Renal cortex interstitium (tissue), 11 donors: ENCODE measurements around the gene DNAJC30. TPM values are rescaled to one million over a fixed set of nuclear protein-coding genes. Genes with fewer than 3 reads are reported as not detected.
"Not testable (repeated sequence)": the region's sequence is repeated elsewhere in the genome, so short reads cannot be mapped to it uniquely, and the experiment has no call there.

ENCODE experiments used
- DNase-seq, 11 donors: peaks; one replicate each; pipeline ENCODE4 v3.0.0-alpha.2; 2013; ENCODE audit warnings: low read depth in 9 of 11, low spot score in 4 of 11; ENCODE audit errors: extremely low read depth in 1 of 11
- polyA plus RNA-seq, 3 donors: library from polyadenylated mRNA; unstranded; fragments of 120-200 nt; gene quantifications; one replicate each; pipeline ENCODE4 v1.2.1, GENCODE V29; 2013; ENCODE audit not compliant: insufficient read length in 3 of 3

The DNAJC30 gene
- polyA plus RNA-seq, 3 donors = 8.9 to 11.2 (median 10.9) TPM

DNA sequence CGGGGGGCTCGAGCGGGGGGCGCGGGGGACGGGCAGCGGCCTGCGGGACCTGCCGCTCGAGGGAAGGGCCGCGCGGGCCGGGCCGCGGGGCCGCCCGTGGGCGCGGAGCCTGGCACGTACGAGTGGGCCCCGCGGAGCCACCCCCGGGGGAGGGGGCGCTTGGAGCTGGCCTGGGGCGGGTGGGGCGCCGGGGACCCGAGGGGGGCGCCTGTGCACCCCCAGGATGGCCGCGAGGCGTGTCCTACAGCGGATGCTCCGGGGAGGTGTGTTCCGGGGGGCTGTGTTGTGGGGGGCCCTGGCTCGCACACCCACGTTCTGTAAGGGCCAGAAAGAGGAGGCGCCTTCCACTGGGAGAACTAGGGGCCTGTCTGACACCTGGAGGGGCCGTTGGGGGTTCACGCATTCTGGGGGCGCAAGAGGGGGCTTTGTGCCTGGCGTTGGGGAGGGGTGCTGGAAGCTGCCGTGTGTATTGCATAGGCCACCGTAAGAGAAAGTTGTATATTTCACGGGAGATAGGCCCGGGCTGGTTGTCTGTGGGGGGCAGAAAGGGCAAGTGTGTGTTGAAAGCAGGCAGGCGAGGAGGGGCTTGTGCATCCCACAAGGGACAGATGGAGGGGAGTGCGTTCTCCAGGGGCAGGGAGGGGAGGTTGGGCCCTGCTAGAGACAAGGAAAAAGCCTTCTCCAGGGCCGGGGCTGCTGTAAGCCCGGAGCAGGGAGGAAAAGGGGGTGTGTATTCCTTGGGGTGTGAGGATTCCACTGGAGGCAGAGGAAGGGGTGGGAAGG, 15.0 kb downstream of the DNAJC30 start:
- no peak for DNase-seq

DNA sequence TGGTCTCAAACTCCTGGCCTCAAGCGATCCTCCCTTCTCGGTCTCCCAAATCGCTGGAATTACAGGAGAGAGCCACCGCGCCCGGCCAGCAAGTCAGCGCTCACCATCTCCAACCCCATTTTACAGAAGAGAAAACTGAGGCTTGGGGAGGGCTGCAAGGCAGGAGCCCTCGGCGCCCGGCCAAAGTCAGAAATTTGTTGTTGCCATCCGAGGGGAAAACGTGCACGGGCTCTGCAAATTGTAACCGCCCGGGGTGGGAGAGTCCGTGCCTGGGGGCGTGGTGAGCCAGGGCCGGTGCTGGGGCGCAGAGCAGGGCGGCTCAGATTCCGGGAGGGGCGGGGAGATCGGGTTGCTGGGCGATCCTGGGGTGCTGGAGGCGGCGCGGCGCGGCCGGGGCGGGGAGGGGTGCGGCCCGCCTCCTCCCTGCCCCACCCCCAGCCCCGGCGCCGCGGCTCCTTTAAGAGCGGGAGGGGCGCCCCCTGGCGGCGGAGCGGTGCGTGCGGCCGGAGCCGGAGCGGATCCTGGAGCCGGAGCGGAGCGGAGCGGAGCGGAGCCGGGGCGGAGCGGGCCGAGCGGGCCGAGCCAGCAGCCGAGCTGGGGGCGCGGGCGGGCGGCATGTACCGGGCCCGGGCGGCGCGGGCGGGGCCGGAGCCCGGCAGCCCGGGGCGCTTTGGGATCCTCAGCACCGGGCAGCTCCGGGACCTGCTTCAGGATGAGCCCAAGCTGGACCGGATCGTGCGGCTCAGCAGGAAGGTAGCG, 15.7 kb downstream of the DNAJC30 start, which contains the start of gene VPS37D:
Gene VPS37D (plus strand): TSS at position 488 of the 759 bp plus-strand sequence. CDS start 128 bp downstream, at position 616.
- DNase-seq = peak; percentile 59 to 93 (median 86)

- DNase-seq = no peak
Measured at GRCh38 chr7:73663033-73663432, 20.2 kb downstream of the DNAJC30 start.

GRCh38 chr7:73660594-73660993, 22.7 kb downstream of the DNAJC30 start:
- DNase-seq = not testable (repeated sequence)

DNA sequence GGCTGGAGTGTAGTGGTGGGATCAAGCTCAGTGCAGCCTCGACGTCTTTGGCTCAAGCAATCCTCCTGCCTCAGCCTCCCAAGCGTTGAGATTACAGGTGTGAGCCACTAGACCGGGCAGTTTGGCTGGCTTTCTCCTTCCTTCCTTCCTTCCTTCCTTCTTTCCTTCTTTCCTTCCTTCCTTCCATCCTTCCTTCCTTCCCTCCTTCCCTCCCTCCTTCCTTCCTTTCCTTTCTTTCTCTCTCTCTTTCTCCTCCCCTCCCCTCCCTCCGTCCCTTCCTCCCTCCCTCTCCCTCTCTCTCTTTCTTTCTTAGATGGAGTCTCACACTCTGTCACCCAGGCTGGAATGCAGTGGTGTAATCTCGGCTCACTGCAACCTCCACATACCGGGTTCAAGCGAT, 23.3 kb downstream of the DNAJC30 start:
- DNase-seq = no peak

DNA sequence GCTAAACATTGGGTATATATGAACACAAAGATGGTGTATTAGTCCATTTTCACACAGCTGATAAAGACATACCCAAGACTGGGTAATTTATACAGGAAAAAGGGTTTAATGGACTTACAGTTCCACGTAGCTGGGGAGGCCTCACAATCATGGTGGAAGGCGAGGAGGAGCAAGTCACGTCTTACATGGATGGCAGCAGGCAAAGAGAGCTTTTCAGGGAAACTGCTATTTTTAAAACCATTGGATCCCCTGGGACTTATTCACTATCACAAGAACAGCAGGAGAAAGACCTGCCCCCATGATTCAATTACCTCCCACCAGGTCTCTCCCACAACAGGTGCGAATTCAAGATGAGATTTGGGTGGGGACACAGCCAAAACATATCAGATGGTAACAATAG, 27.9 kb downstream of the DNAJC30 start:
- DNase-seq = not testable (repeated sequence)

GRCh38 chr7:73652541-73652949, 30.7 kb downstream of the DNAJC30 start:
- DNase-seq = no peak

DNA sequence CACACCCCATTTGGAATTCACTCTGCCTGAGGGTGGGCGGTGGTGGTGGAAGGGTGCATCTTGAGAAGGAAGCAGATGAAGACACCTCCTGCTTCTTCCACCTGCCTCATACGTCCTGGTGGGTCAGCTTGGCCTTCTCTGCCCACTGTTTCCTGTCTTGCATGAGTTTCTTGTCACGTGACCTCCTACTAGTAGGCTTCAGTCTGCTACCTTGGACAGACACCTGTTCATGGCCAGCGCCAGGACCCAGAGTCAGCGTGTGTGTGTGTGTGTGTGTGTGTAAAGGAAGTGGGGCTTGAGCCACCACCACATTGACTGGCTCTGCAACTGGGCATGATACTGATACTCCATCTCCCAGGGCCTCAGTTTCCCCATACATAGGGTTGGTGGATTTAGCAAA, 32.7 kb downstream of the DNAJC30 start:
- DNase-seq = no peak

GRCh38 chr7:73649576-73649975, 33.7 kb downstream of the DNAJC30 start:
- DNase-seq = no peak

- no peak for DNase-seq
Measured at GRCh38 chr7:73648593-73649332, 34.5 kb downstream of the DNAJC30 start.

DNA sequence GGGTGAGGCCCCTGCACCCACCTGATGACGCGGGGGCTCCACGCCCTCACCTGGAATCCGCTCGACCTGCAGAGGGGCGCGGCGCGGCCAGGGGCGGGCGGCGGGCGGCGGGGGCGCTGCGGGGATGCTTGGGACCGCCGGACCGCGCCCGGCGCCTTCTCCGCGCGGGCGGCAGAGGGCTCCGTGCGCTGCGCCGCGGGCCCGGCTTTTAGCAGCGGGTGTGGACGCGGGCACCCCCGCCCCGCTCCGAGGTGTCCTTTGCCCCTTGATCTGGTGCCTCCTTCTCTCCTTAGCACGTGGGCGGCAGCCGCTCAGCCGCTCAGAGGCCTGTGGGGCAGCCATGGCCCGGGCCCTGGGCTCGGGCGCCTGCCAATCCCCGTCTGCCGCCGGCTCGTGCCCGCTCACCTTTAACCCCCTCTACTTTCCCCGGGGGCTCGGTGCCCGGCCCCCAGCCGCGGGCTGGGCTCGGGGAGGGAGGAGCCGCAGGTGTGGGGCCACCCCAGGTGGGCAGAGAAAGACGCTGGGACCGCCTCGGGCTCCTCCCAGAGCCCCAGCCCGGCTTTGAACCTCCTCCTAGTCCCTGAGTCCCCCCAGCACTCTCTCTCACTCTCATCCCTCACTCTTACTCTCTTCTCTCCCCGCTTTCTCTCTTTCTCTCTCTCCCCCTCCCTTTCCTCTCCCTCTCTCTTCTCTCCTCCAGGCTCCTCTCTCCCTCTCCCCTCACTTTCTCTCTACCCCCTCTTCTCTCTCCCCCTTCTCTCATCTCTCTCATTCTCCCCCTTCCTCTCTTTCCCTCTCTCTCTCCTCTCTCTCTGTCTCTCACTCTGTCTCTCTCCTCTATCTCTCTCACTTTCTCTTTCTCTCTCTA, 35.3 kb downstream of the DNAJC30 start:
- DNase-seq = no peak

DNA sequence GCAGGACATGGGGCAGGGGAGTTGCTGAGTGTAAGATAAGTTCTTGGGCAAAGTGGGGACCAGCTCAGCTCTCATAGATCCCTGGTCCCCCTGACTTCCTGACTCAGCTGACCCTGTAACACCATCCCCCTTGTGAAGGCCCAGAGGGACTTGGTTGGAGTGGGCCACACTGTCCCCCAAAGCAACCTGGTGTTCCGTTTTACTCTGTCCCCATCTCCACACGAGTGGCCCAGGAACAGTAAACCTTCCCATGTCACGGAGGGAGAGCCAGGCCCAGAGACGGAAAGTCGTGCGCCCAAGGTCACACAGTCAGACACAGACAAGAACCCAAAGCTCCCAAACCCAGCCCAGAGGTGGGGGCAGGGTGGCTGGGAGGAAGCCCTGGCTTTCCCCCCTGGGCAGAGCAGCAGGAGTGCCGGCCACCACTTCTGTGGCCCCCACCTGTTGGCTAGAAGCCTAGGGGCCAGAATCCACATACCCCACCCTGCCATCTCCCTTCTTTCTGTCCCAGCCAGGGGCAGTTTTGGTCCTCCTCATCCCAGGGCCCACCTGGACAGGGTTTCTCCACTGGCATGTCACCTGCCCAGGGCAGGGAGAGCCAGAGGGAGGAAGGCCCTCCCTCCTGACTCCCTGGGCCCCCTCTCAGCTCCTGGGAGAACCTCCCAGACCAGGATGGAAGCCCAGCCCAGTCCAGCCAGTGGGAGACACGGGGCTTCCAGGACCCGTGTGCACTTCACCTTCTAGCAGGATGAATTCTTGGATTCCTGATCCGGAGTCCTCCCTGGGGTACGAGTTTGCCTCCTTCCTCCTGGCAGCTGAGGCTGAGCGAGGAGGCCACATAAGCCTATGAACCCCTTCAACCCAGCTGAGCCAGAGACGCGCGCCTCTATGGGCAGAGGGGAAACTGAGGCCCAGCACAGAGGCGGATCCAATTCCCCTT, 36.2 kb downstream of the DNAJC30 start:
- no peak for DNase-seq

DNA sequence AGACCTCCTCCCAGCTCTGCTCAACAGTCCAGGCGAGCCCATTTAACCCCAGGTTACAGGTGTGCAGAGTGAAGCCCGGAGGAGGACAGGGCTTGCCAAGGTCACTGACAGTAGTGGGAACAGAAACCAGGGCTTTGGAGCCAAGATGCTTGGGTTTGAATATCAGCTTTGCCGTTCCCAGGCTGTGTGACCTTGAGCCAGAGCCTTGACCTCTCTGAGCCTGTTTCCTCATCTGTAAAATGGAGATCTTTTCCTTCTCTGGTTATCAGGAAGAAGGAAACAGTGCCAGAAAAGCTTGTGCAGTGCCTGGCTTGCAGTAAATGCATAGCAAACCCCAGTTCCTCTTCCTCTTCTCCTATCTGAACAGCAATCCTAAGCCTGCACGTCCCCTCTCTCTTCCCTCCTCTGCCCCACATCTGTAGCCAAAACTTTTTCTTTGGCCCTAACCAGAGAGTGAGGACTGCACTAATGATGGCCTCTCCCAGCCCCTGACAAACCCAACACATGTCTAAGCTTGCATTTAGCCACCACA, 37.5 kb downstream of the DNAJC30 start:
- no peak for DNase-seq

- DNase-seq = no peak
Measured at GRCh38 chr7:73644688-73645286, 38.5 kb downstream of the DNAJC30 start.

- DNase-seq = no peak
Measured at GRCh38 chr7:73642834-73643233, 40.4 kb downstream of the DNAJC30 start.

DNA sequence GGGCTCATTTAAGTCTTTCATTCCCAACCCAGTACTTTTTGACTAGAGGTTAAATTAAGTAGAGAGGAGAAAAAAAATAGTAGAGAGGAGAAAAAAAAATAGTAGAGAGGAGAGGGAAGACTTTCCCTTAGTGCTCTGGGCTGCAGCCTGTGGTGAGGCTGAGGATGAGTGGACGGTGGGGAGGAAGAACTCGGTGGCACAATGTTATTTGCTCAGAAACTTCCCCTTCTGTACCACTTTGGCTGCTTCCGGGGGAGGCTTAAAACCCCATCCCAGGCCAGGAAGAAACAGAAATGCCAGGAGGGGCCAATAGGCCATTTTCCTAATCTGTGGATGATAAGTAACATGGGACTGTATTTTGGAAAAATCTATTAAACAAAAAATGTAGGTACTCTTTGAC, 44.3 kb downstream of the DNAJC30 start:
- no peak for DNase-seq
